ENCODE data around the gene RASA3. TPM values are rescaled to one million over a fixed set of nuclear protein-coding genes. Genes with fewer than 3 reads are reported as not detected.

RASA3 gene
- total and polyA plus RNA-seq, 10 of the 15 experiments (the other 5 are each of a cell fraction or from before 2014, with no cell fraction given), result 0.79 to 33.9 (median 17.6) TPM

GRCh38 chr13:114025714-114026431, 106.5 kb downstream of the RASA3 start:
- Histone ChIP-seq H3K79me2 (ENCODE audit: control insufficient read depth, insufficient read depth, low read length) (no peaks in the 10 kb centered on the region; the same call in 1 of the 2 replicates), H2AFZ (ENCODE audit: control insufficient read depth, low read depth, low read length) (no peak overlapping the region), H3K36me3 (ENCODE audit: control insufficient read depth in 2 of 2, insufficient read depth in 2 of 2, low read length in 1 of 2) (peaks cover 8 to 31% of the 10 kb centered on the region in 2 experiments), H3K9me3 (replicated peaks; ENCODE audit: control insufficient read depth, insufficient read depth, low read length) (no peaks in the 10 kb centered on the region), H3K4me2 (ENCODE audit: control insufficient read depth, insufficient read depth) (no peak overlapping the region), H3K4me1 (ENCODE audit: control insufficient read depth, insufficient read depth, low read length) (peaks cover 40% of the 10 kb centered on the region), H4K20me1 (ENCODE audit: control insufficient read depth, insufficient read depth) (no peaks in the 10 kb centered on the region), H3K9ac (ENCODE audit: control insufficient read depth, insufficient read depth, low read length) (no peak overlapping the region), H3K4me3 (no peak overlapping the region), H3K27ac (ENCODE audit: control insufficient read depth, insufficient read depth) (no peak overlapping the region), H3K27me3 (replicated peaks in 1 of 2; ENCODE audit: control insufficient read depth in 2 of 2, insufficient read depth in 2 of 2, low read length in 1 of 2) (no peaks in the 10 kb centered on the region)
- RAD21 ChIA-PET (ENCODE audit: unreplicated experiment), result no interaction called here
- SMC1A ChIA-PET (ENCODE audit: uncharacterized antibody, unreplicated experiment), result interaction anchor here (0.7 to 1.3 kb wide), 2 partner anchors 9 to 20 kb away, joined by 3 read pairs; no protein-coding TSS in a partner anchor
- BruUV-seq (replicated peaks), result no TSS peak
- CTCF ChIA-PET, result no interaction called here
- peak; percentile 41 for FAIRE-seq
- in situ Hi-C loops (cut with MboI) (no loop called here), intact Hi-C loops (cut with micrococcal nuclease; ENCODE audit: unreplicated experiment) (loop anchor here (2.0 kb wide), 1 partner anchor 41 kb away; no protein-coding TSS in a partner anchor)
- 53% methylated on average over 25 of the region's 25 CpGs for WGBS (ENCODE audit: insufficient coverage, insufficient replicate concordance, low lambda C conversion rate, missing lambda C conversion rate)
- DNase-seq (ENCODE audit: low read depth, low spot score), result no peak
- POLR2A ChIA-PET, result no interaction called here
- TF ChIP-seq NFYB (IDR thresholded peaks at IDR 0.05; ENCODE audit: insufficient read depth, low read depth, low read length) (no peak), CHD4 (IDR thresholded peaks at IDR 0.05) (no peak), ZNF687 (IDR thresholded peaks at IDR 0.05) (no peak), RAD21 (IDR thresholded peaks at IDR 0.05; ENCODE audit: insufficient read depth, low read depth, low read length) (no peak), HSF1 (IDR thresholded peaks at IDR 0.05; ENCODE audit: low read depth, low read length) (no peak), ZZZ3 (IDR thresholded peaks at IDR 0.05; ENCODE audit: control insufficient read depth, insufficient read length, low read depth) (no peak), IRF5 (IDR thresholded peaks at IDR 0.05; ENCODE audit: borderline replicate concordance) (no peak), USF1 (IDR thresholded peaks at IDR 0.05; ENCODE audit: borderline replicate concordance, extremely low read length, insufficient read depth, low read depth, low read length) (no peak), ATF2 (IDR thresholded peaks at IDR 0.05; ENCODE audit: low read length) (no peak)
- no peak for ATAC-seq

All from GM12878 (cell line).